Measurements from ENCODE around the gene SCAF4.
"Not testable (repeated sequence)": the region's sequence is repeated elsewhere in the genome, so short reads cannot be mapped to it uniquely, and the experiment has no call there.

Gene SCAF4

GRCh38 chr21:31651491-31651890 is 80.4 kb downstream of the SCAF4 start:
- CTCF ChIA-PET; POLR2A ChIA-PET; H3K27ac ChIP-seq (ENCODE audit: insufficient read depth in 1 of 2, low read depth in 1 of 2, low read length in 2 of 2, poor library complexity in 1 of 2, severe bottlenecking in 2 of 2); H3K36me3 ChIP-seq (ENCODE audit: control insufficient read depth in 4 of 4, insufficient read depth in 4 of 4, low read length in 3 of 4); H3K27me3 ChIP-seq (replicated peaks in 2 of 5; ENCODE audit: control insufficient read depth in 4 of 5, insufficient read depth in 5 of 5, low read length in 4 of 5); H3K4me1 ChIP-seq (ENCODE audit: control extremely low read depth in 1 of 4, control insufficient read depth in 4 of 4, insufficient read depth in 4 of 4, low read length in 3 of 4); H3K4me3 ChIP-seq (ENCODE audit: control insufficient read depth in 1 of 7, extremely low read depth in 1 of 7, insufficient read depth in 4 of 7, low read depth in 2 of 7, low read length in 6 of 7); DNase-seq; H3K9me3 ChIP-seq (ENCODE audit: control extremely low read depth in 1 of 5, control insufficient read depth in 4 of 5, insufficient read depth in 2 of 5, low read depth in 1 of 5, low read length in 4 of 5): not testable (repeated sequence)
- 93% methylated on average over 2 of the region's 4 CpGs for WGBS (ENCODE audit: insufficient coverage)

GRCh38 chr21:31650930-31651329 is 81.0 kb downstream of the SCAF4 start:
- Histone ChIP-seq H3K36me3 (ENCODE audit: control insufficient read depth in 4 of 4, insufficient read depth in 4 of 4, low read length in 3 of 4) (peaks cover 0 to 3% (median 0%) of the 10 kb centered on the region in 4 experiments), H3K27ac (ENCODE audit: insufficient read depth in 1 of 2, low read depth in 1 of 2, low read length in 2 of 2, poor library complexity in 1 of 2, severe bottlenecking in 2 of 2) (no peak overlapping the region), H3K4me1 (ENCODE audit: control extremely low read depth in 1 of 4, control insufficient read depth in 4 of 4, insufficient read depth in 4 of 4, low read length in 3 of 4) (peaks cover 3 to 7% (median 4%) of the 10 kb centered on the region in 4 experiments), H3K27me3 (replicated peaks in 2 of 5; ENCODE audit: control insufficient read depth in 4 of 5, insufficient read depth in 5 of 5, low read length in 4 of 5) (no peaks in the 10 kb centered on the region), H3K9me3 (ENCODE audit: control extremely low read depth in 1 of 5, control insufficient read depth in 4 of 5, insufficient read depth in 2 of 5, low read depth in 1 of 5, low read length in 4 of 5) (peaks cover 0 to 7% (median 0%) of the 10 kb centered on the region in 5 experiments), H3K4me3 (ENCODE audit: control insufficient read depth in 1 of 7, extremely low read depth in 1 of 7, insufficient read depth in 4 of 7, low read depth in 2 of 7, low read length in 6 of 7) (no peak overlapping the region)
- ChIA-PET POLR2A (no interaction called here), CTCF (no interaction called here)
- WGBS (ENCODE audit: insufficient coverage): 100% methylated on average over 1 of the region's 3 CpGs
- DNase-seq: no peak

GRCh38 chr21:31647650-31648049 is 84.3 kb downstream of the SCAF4 start:
- 88% methylated on average over 3 of the region's 3 CpGs for WGBS (ENCODE audit: insufficient coverage)
- no peaks in the 10 kb centered on the region for H3K27me3 ChIP-seq (replicated peaks in 2 of 5; ENCODE audit: control insufficient read depth in 4 of 5, insufficient read depth in 5 of 5, low read length in 4 of 5)
- CTCF ChIA-PET: no interaction called here
- POLR2A ChIA-PET: no interaction called here
- peaks cover 0 to 3% (median 0%) of the 10 kb centered on the region in 4 experiments for H3K36me3 ChIP-seq (ENCODE audit: control insufficient read depth in 4 of 4, insufficient read depth in 4 of 4, low read length in 3 of 4)
- H3K9me3 ChIP-seq (ENCODE audit: control extremely low read depth in 1 of 5, control insufficient read depth in 4 of 5, insufficient read depth in 2 of 5, low read depth in 1 of 5, low read length in 4 of 5): peaks cover 0 to 7% (median 0%) of the 10 kb centered on the region in 5 experiments
- no peak for DNase-seq
- H3K4me3 ChIP-seq (ENCODE audit: control insufficient read depth in 1 of 7, extremely low read depth in 1 of 7, insufficient read depth in 4 of 7, low read depth in 2 of 7, low read length in 6 of 7): no peak overlapping the region
- H3K4me1 ChIP-seq (ENCODE audit: control extremely low read depth in 1 of 4, control insufficient read depth in 4 of 4, insufficient read depth in 4 of 4, low read length in 3 of 4): no peaks in the 10 kb centered on the region
- H3K27ac ChIP-seq (ENCODE audit: insufficient read depth in 1 of 2, low read depth in 1 of 2, low read length in 2 of 2, poor library complexity in 1 of 2, severe bottlenecking in 2 of 2): no peak overlapping the region

GRCh38 chr21:31644643-31645042 is 87.3 kb downstream of the SCAF4 start:
- ChIA-PET POLR2A (interaction anchor here (0.5 kb wide), 1 partner anchor 545 kb away, joined by 3 read pairs; no protein-coding TSS in a partner anchor), CTCF (no interaction called here)
- no peak for DNase-seq
- H3K27me3 ChIP-seq (replicated peaks in 2 of 5; ENCODE audit: control insufficient read depth in 4 of 5, insufficient read depth in 5 of 5, low read length in 4 of 5): no peaks in the 10 kb centered on the region
- H3K4me3 ChIP-seq (ENCODE audit: control insufficient read depth in 1 of 7, extremely low read depth in 1 of 7, insufficient read depth in 4 of 7, low read depth in 2 of 7, low read length in 6 of 7): no peak overlapping the region
- H3K9me3 ChIP-seq (ENCODE audit: control extremely low read depth in 1 of 5, control insufficient read depth in 4 of 5, insufficient read depth in 2 of 5, low read depth in 1 of 5, low read length in 4 of 5): peaks cover 0 to 2% (median 0%) of the 10 kb centered on the region in 5 experiments
- no peaks in the 10 kb centered on the region for H3K4me1 ChIP-seq (ENCODE audit: control extremely low read depth in 1 of 4, control insufficient read depth in 4 of 4, insufficient read depth in 4 of 4, low read length in 3 of 4)
- 70% methylated on average over 4 of the region's 4 CpGs for WGBS (ENCODE audit: insufficient coverage)
- H3K36me3 ChIP-seq (ENCODE audit: control insufficient read depth in 4 of 4, insufficient read depth in 4 of 4, low read length in 3 of 4): peaks cover 0 to 3% (median 0%) of the 10 kb centered on the region in 4 experiments
- H3K27ac ChIP-seq (ENCODE audit: insufficient read depth in 1 of 2, low read depth in 1 of 2, low read length in 2 of 2, poor library complexity in 1 of 2, severe bottlenecking in 2 of 2): no peak overlapping the region

- Histone ChIP-seq H3K4me1 (ENCODE audit: control extremely low read depth in 1 of 4, control insufficient read depth in 4 of 4, insufficient read depth in 4 of 4, low read length in 3 of 4) (no peaks in the 10 kb centered on the region), H3K27me3 (replicated peaks in 2 of 5; ENCODE audit: control insufficient read depth in 4 of 5, insufficient read depth in 5 of 5, low read length in 4 of 5) (no peaks in the 10 kb centered on the region), H3K4me3 (ENCODE audit: control insufficient read depth in 1 of 7, extremely low read depth in 1 of 7, insufficient read depth in 4 of 7, low read depth in 2 of 7, low read length in 6 of 7) (no peak overlapping the region), H3K27ac (ENCODE audit: insufficient read depth in 1 of 2, low read depth in 1 of 2, low read length in 2 of 2, poor library complexity in 1 of 2, severe bottlenecking in 2 of 2) (no peak overlapping the region), H3K9me3 (ENCODE audit: control extremely low read depth in 1 of 5, control insufficient read depth in 4 of 5, insufficient read depth in 2 of 5, low read depth in 1 of 5, low read length in 4 of 5) (peaks cover 0 to 10% (median 0%) of the 10 kb centered on the region in 5 experiments), H3K36me3 (ENCODE audit: control insufficient read depth in 4 of 4, insufficient read depth in 4 of 4, low read length in 3 of 4) (no peaks in the 10 kb centered on the region)
- no peak for DNase-seq
- POLR2A ChIA-PET: no interaction called here
- CTCF ChIA-PET: interaction anchor here (1.2 kb wide), 1 partner anchor 61 kb away, joined by 3 read pairs; no protein-coding TSS in a partner anchor
- WGBS (ENCODE audit: insufficient coverage): 89% methylated on average over 11 of the region's 12 CpGs
These were observed 90.4 kb downstream of the SCAF4 start for GRCh38 chr21:31641416-31641922.

GRCh38 chr21:31636874-31637273 is 95.0 kb downstream of the SCAF4 start:
- POLR2A ChIA-PET: no interaction called here
- CTCF ChIA-PET: interaction anchor here (0.6 kb wide), 1 partner anchor 32 kb away, joined by 3 read pairs; no protein-coding TSS in a partner anchor
- DNase-seq: no peak
- Histone ChIP-seq H3K36me3 (ENCODE audit: control insufficient read depth in 4 of 4, insufficient read depth in 4 of 4, low read length in 3 of 4) (no peaks in the 10 kb centered on the region), H3K27ac (ENCODE audit: insufficient read depth in 1 of 2, low read depth in 1 of 2, low read length in 2 of 2, poor library complexity in 1 of 2, severe bottlenecking in 2 of 2) (no peak overlapping the region), H3K4me1 (ENCODE audit: control extremely low read depth in 1 of 4, control insufficient read depth in 4 of 4, insufficient read depth in 4 of 4, low read length in 3 of 4) (no peaks in the 10 kb centered on the region), H3K4me3 (ENCODE audit: control insufficient read depth in 1 of 7, extremely low read depth in 1 of 7, insufficient read depth in 4 of 7, low read depth in 2 of 7, low read length in 6 of 7) (no peak overlapping the region), H3K9me3 (ENCODE audit: control extremely low read depth in 1 of 5, control insufficient read depth in 4 of 5, insufficient read depth in 2 of 5, low read depth in 1 of 5, low read length in 4 of 5) (peaks cover 0 to 10% (median 0%) of the 10 kb centered on the region in 5 experiments), H3K27me3 (replicated peaks in 2 of 5; ENCODE audit: control insufficient read depth in 4 of 5, insufficient read depth in 5 of 5, low read length in 4 of 5) (no peaks in the 10 kb centered on the region)
- WGBS (ENCODE audit: insufficient coverage): no CpG with 5 or more reads among the region's 2 CpGs

- CTCF ChIA-PET: no interaction called here
- WGBS (ENCODE audit: insufficient coverage): 100% methylated on average over 2 of the region's 3 CpGs
- H3K27ac ChIP-seq (ENCODE audit: insufficient read depth in 1 of 2, low read depth in 1 of 2, low read length in 2 of 2, poor library complexity in 1 of 2, severe bottlenecking in 2 of 2): no peak overlapping the region
- DNase-seq: no peak
- no peaks in the 10 kb centered on the region for H3K4me1 ChIP-seq (ENCODE audit: control extremely low read depth in 1 of 4, control insufficient read depth in 4 of 4, insufficient read depth in 4 of 4, low read length in 3 of 4)
- H3K4me3 ChIP-seq (ENCODE audit: control insufficient read depth in 1 of 7, extremely low read depth in 1 of 7, insufficient read depth in 4 of 7, low read depth in 2 of 7, low read length in 6 of 7): no peak overlapping the region
- H3K27me3 ChIP-seq (replicated peaks in 2 of 5; ENCODE audit: control insufficient read depth in 4 of 5, insufficient read depth in 5 of 5, low read length in 4 of 5): no peaks in the 10 kb centered on the region
- peaks cover 0 to 10% (median 0%) of the 10 kb centered on the region in 5 experiments for H3K9me3 ChIP-seq (ENCODE audit: control extremely low read depth in 1 of 5, control insufficient read depth in 4 of 5, insufficient read depth in 2 of 5, low read depth in 1 of 5, low read length in 4 of 5)
- POLR2A ChIA-PET: interaction anchor here (0.6 kb wide), 1 partner anchor 262 kb away, joined by 6 read pairs; no protein-coding TSS in a partner anchor
- H3K36me3 ChIP-seq (ENCODE audit: control insufficient read depth in 4 of 4, insufficient read depth in 4 of 4, low read length in 3 of 4): no peaks in the 10 kb centered on the region
These were observed 96.9 kb downstream of the SCAF4 start for GRCh38 chr21:31634993-31635392.

All from common myeloid progenitor, CD34-positive (primary cell).